ENCODE data around the gene GASK1A.

The GASK1A gene

DNA sequence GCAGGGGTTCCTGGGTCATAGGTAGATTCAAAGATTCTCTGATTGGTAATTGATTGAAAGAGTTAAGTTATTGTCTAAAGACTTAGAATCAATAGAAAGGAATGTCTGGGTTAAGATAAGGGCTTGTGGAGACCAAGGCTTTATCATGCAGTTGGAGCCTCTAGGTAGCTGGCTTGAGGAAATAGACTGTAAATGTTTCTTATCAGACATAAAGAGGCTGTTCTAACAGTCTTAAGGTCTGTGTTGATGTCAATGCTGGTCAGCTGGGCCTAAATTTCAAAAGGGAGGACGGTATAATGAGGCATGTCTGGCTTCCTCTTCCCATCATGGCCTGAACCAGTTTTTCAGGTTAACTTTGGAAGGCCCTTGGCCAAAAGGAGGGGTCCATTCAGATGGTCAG lies 48.9 kb downstream of the GASK1A start:
- CTCF ChIA-PET, result no interaction called here
- TF ChIP-seq, protein P1, sequence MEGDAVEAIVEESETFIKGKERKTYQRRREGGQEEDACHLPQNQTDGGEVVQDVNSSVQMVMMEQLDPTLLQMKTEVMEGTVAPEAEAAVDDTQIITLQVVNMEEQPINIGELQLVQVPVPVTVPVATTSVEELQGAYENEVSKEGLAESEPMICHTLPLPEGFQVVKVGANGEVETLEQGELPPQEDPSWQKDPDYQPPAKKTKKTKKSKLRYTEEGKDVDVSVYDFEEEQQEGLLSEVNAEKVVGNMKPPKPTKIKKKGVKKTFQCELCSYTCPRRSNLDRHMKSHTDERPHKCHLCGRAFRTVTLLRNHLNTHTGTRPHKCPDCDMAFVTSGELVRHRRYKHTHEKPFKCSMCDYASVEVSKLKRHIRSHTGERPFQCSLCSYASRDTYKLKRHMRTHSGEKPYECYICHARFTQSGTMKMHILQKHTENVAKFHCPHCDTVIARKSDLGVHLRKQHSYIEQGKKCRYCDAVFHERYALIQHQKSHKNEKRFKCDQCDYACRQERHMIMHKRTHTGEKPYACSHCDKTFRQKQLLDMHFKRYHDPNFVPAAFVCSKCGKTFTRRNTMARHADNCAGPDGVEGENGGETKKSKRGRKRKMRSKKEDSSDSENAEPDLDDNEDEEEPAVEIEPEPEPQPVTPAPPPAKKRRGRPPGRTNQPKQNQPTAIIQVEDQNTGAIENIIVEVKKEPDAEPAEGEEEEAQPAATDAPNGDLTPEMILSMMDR (IDR thresholded peaks at IDR 0.05; ENCODE audit: insufficient read depth, low read length, missing control alignments), result no peak
- POLR2A ChIA-PET, result no interaction called here
- DNase-seq (ENCODE audit: low read depth, low spot score), result no peak
- no peak overlapping the region for H3K4me3 ChIP-seq (ENCODE audit: low read depth, low read length)

DNA sequence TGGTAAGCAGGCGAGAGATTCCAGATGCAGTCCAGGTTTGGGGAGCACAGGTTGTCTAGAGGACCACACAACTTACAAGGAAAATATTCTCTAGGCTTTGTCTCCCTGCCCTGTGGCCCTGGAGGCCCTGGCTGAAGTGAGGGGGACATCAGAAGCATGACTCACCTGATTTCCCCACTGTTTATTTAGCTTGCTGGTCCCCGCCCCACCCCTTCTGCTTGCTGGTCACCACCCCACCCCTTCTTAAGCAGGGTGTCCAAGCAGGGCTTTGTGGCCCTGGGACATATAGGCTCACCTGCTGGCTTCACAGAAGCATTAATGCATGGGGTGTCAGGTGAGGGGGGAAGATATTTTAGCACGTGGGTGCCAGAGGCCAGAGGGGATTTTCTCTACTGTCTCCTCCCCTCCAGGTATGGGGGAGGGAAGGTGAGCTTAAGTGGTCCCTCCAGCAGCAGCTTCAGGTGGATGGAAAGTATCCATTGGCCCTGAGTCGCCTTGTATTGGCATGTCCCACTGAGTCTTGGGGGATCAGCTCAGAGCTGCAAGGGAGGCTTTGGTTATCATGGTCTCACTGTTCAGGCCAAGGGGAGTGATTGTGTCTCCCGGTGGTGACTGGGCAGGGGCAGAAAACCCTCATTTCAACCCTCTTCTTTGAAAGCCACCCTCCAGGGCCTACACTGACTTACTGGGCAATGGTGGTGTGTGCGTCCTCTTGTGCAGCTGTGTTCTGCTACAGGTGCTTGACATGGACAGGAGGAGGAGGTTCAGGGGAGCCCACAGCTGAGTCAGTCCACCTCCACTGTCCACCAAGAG lies 49.8 kb downstream of the GASK1A start:
- H3K4me3 ChIP-seq (ENCODE audit: low read depth, low read length), result no peak overlapping the region
- TF ChIP-seq, protein P1 (IDR thresholded peaks at IDR 0.05; ENCODE audit: insufficient read depth, low read length, missing control alignments), result no peak
- DNase-seq (ENCODE audit: low read depth, low spot score), result no peak
- ChIA-PET CTCF (no interaction called here), POLR2A (no interaction called here)

DNA sequence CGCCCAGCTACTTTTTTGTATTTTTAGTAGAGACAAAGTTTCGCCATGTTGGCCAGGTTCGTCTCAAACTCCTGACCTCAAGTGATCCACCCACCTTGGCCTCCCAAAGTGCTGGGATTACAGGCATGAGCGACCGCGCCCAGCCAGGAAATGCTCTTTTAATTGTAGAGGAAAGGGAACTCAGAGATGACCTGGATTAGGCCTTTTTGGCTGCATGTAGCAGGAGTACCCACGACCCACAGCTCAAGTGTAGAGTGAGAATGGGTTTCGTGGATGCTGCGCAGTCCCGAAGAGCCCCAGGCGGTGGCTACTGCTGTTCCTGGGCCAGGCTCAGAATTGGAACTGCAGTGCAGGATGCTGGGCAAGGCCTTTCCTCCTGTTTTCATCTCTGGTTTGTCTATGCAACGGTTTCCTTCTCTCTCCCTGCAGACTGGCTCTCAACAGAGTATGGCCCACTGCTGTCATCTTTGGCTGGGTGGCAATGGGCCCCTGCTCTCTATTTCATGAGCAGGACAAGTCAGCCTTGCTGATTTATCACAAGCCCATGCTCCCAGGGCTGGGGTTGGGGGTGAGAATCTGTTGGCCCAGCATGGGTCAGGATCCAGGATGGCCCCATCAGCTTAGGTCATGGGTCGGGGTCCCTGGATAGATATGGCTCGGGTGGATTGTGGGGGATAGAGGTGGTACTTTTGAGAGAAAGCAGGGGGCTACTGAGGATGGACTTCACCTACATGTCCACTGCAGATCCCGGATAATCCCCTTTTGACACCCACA lies 51.2 kb downstream of the GASK1A start:
- no peak for DNase-seq (ENCODE audit: low read depth, low spot score)
- ChIA-PET POLR2A (no interaction called here), CTCF (no interaction called here)

DNA sequence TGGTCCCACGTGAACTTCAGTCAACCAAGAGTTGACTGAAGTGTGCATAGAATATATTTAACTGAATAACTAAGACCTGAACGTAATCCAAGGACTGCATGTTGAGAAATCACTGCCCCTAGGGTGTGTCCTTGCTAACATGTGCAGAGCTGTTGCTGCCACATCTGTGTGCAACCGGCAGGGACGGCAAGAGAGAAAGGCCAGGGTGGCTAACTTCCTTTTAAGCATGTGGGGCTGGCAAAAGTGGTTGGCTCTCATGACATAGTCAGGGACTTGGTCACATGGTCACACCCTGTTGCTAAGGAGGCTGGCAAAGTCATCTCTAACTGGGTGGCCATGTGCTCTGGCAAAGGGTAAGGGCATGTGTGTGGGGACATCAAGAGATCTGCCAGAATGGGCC lies 52.4 kb downstream of the GASK1A start:
- ChIA-PET POLR2A (no interaction called here), CTCF (no interaction called here)
- H3K4me3 ChIP-seq (ENCODE audit: low read depth, low read length), result no peak overlapping the region
- TF ChIP-seq, protein P1 (IDR thresholded peaks at IDR 0.05; ENCODE audit: insufficient read depth, low read length, missing control alignments), result no peak
- no peak for DNase-seq (ENCODE audit: low read depth, low spot score)

More for the DNA sequence above, 51.2 kb downstream of the GASK1A start:
- H3K4me3 ChIP-seq (ENCODE audit: low read depth, low read length), result no peak overlapping the region
- TF ChIP-seq, protein P1 (IDR thresholded peaks at IDR 0.05; ENCODE audit: insufficient read depth, low read length, missing control alignments), result no peak

DNA sequence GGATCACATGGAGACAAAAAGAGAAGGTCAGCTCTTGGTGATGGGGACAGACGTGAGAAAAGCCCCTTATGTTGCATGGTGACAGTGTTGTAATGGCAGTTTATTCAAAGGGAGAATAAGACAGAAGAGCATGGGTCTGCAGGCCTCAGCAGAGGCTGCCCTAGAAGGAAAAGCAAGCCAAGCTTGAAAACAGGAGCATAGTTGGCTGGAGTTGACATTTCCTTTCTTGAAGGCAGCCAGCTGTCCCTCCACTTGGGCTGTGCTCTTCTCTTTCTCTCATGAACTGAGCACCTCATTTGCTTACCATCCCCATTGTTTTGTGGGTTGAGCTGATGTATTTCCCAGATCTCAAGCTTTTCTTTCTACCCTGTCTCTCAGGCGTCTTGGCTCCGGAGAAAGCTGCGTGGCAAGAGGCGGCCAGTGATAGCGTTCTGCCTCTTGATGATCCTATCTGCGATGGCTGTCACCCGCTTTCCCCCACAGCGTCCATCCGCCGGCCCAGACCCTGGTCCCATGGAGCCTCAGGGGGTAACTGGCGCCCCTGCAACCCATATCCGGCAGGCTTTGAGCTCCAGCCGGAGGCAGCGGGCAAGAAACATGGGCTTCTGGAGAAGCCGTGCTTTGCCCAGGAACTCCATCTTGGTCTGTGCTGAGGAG lies 52.9 kb downstream of the GASK1A start:
- ChIA-PET CTCF (no interaction called here), POLR2A (no interaction called here)
- no peak overlapping the region for H3K4me3 ChIP-seq (ENCODE audit: low read depth, low read length)
- TF ChIP-seq, protein P1 (IDR thresholded peaks at IDR 0.05; ENCODE audit: insufficient read depth, low read length, missing control alignments), result no peak
- DNase-seq (ENCODE audit: low read depth, low spot score), result no peak
